ENCODE results near the gene ARMH4.

ARMH4 gene

GRCh38 chr14:58152014-58152857 is at the start of gene ARMH4:
Gene ARMH4 (minus strand): TSS chr14:58152213. CDS start chr14:58139358, 12,855 bp downstream.
- H3K4me3 ChIP-seq (ENCODE audit: low read depth, low read length): peak within 1 kb of the TSS; percentile 58
- no peak for TF ChIP-seq CTCF (IDR thresholded peaks at IDR 0.05; ENCODE audit: insufficient read depth, low read depth, low read length, missing control alignments)
- peak; percentile 80 for DNase-seq (ENCODE audit: low read depth)

GRCh38 chr14:58200846-58201245 is 48.8 kb upstream of the ARMH4 start:
- TF ChIP-seq CTCF (IDR thresholded peaks at IDR 0.05; ENCODE audit: insufficient read depth, low read depth, low read length, missing control alignments): no peak
- H3K4me3 ChIP-seq (ENCODE audit: low read depth, low read length): peak overlapping the region; percentile 89
- peak; percentile 3 for DNase-seq (ENCODE audit: low read depth)

- DNase-seq (ENCODE audit: low read depth): no peak
- no peak for TF ChIP-seq CTCF (IDR thresholded peaks at IDR 0.05; ENCODE audit: insufficient read depth, low read depth, low read length, missing control alignments)
- H3K4me3 ChIP-seq (ENCODE audit: low read depth, low read length): peak overlapping the region; percentile 89
Observed at GRCh38 chr14:58200480-58200841, 48.4 kb upstream of the ARMH4 start.

- TF ChIP-seq CTCF (IDR thresholded peaks at IDR 0.05; ENCODE audit: insufficient read depth, low read depth, low read length, missing control alignments): no peak
- peak within 1 kb of the TSS; percentile 89 for H3K4me3 ChIP-seq (ENCODE audit: low read depth, low read length)
Observed at GRCh38 chr14:58199726-58200479, 47.9 kb upstream of the ARMH4 start, which contains the start of gene ACTR10. Gene ACTR10 (plus strand): TSS chr14:58200149. CDS start chr14:58200218, 69 bp downstream.

GRCh38 chr14:58198086-58198485 is 46.1 kb upstream of the ARMH4 start:
- no peak for TF ChIP-seq CTCF (IDR thresholded peaks at IDR 0.05; ENCODE audit: insufficient read depth, low read depth, low read length, missing control alignments)
- no peak for DNase-seq (ENCODE audit: low read depth)
- H3K4me3 ChIP-seq (ENCODE audit: low read depth, low read length): no peak overlapping the region

More at GRCh38 chr14:58199726-58200479, 47.9 kb upstream of the ARMH4 start, which contains the start of gene ACTR10:
- peak; percentile 92 for DNase-seq (ENCODE audit: low read depth)

- DNase-seq (ENCODE audit: low read depth): no peak
- TF ChIP-seq CTCF (IDR thresholded peaks at IDR 0.05; ENCODE audit: insufficient read depth, low read depth, low read length, missing control alignments): no peak
- no peak overlapping the region for H3K4me3 ChIP-seq (ENCODE audit: low read depth, low read length)
Observed at GRCh38 chr14:58196198-58196597, 44.2 kb upstream of the ARMH4 start.
